HEK293 (cell line): ENCODE data around the gene RBM4.
"Not testable (repeated sequence)": the region's sequence is repeated elsewhere in the genome, so short reads cannot be mapped to it uniquely, and the experiment has no call there.

Experiments used
- CTCF ChIP-seq: fragments of 450-650 bp; formaldehyde crosslinking; IDR thresholded peaks from 2 replicates; pipeline ENCODE4 v1.5.1; 2016; ENCODE audit warnings: missing biosample characterization, missing genetic modification characterization
- KLF17 ChIP-seq: fragments of 450-650 bp; formaldehyde crosslinking; IDR thresholded peaks from 2 replicates; pipeline ENCODE4 v1.5.1; 2016; ENCODE audit warnings: missing biosample characterization, missing genetic modification characterization
- PBX3 ChIP-seq: sonication (generic); formaldehyde crosslinking; IDR thresholded peaks from 2 replicates; pipeline ENCODE4 v1.8.1; 2022; ENCODE audit warnings: mild to moderate bottlenecking, moderate library complexity, missing genetic modification reagents
- ZNF416 ChIP-seq: fragments of 450-650 bp; formaldehyde crosslinking; IDR thresholded peaks from 2 replicates; pipeline ENCODE4 v1.5.1; 2016; ENCODE audit warnings: missing biosample characterization, missing genetic modification characterization
- ZSCAN18 ChIP-seq: fragments of 450-650 bp; formaldehyde crosslinking; IDR thresholded peaks from 2 replicates; pipeline ENCODE4 v1.5.1; 2016; ENCODE audit warnings: missing biosample characterization, missing genetic modification characterization

GRCh38 chr11:66606608-66607007 is 31.9 kb upstream of the RBM4 start:
- TF ChIP-seq KLF17; ZSCAN18 (tag by site-specific recombination); CTCF (tag by site-specific recombination); ZNF416 (tag by site-specific recombination); PBX3 (CRISPR knock-in tag): not testable (repeated sequence)
